WTC11 (cell line): Measurements from ENCODE around the gene ARHGAP20. TPM values are rescaled to one million over a fixed set of nuclear protein-coding genes. Genes with fewer than 3 reads are reported as not detected.

Source experiments
- ATAC-seq: fragments of 200-7000 bp; cut with Tn5 transposase; 2 replicates; pipeline ENCODE4 v1.10.0; 2021; ENCODE audit warnings: mild to moderate bottlenecking, moderate library complexity
- CTCF ChIA-PET: fragments of 300-600 bp; sonication (Branson Sonifier 250); formaldehyde crosslinking; loops from one replicate; lab custom pipeline; 2021; ENCODE audit warnings: antibody characterized with exemption; lab: Charles Lee
- POLR2A ChIA-PET: fragments of 350-600 bp; sonication (Branson Sonifier 250); formaldehyde crosslinking; loops from one replicate; lab custom pipeline; 2021; ENCODE audit warnings: antibody characterized with exemption; lab: Charles Lee
- DNase-seq: peaks from one replicate; pipeline ENCODE4 v3.0.0; 2021; ENCODE audit warnings: low spot score
- H3K27ac Mint-ChIP-seq: 2 replicates; pipeline ENCODE4 v1.8.0; 2021; ENCODE audit warnings: mixed read lengths
- H3K27me3 Mint-ChIP-seq: 2 replicates; pipeline ENCODE4 v1.8.0; 2021; ENCODE audit warnings: low read depth, mild to moderate bottlenecking, moderate library complexity, mixed read lengths
- H3K36me3 Mint-ChIP-seq: 2 replicates; pipeline ENCODE4 v1.8.0; 2021; ENCODE audit warnings: mixed read lengths
- H3K4me1 Mint-ChIP-seq: 2 replicates; pipeline ENCODE4 v1.8.0; 2022; ENCODE audit warnings: mixed read lengths
- H3K4me3 Mint-ChIP-seq: 2 replicates; pipeline ENCODE4 v1.8.0; 2021; ENCODE audit warnings: mild to moderate bottlenecking, moderate library complexity, mixed read lengths
- H3K9me3 Mint-ChIP-seq: 2 replicates; pipeline ENCODE4 v1.8.0; 2021; ENCODE audit warnings: mixed read lengths
- CREB1 ChIP-seq: sonication (generic); formaldehyde crosslinking; IDR thresholded peaks from 2 replicates; pipeline ENCODE4 v1.8.0; 2023; ENCODE audit warnings: mild to moderate bottlenecking, missing genetic modification reagents
- EMX1 ChIP-seq: fragments of 250-450 bp; sonication (Bioruptor Pico); IDR thresholded peaks from 2 replicates; pipeline ENCODE4 v1.8.0; 2021; ENCODE audit warnings: mild to moderate bottlenecking
- ESRRA ChIP-seq: sonication (generic); formaldehyde crosslinking; IDR thresholded peaks from 2 replicates; pipeline ENCODE4 v1.8.1; 2022; ENCODE audit warnings: mild to moderate bottlenecking, missing genetic modification reagents, borderline replicate concordance
- FOXP1 ChIP-seq: sonication (generic); formaldehyde crosslinking; IDR thresholded peaks from 2 replicates; pipeline ENCODE4 v1.8.0; 2022; ENCODE audit warnings: missing genetic modification reagents, mild to moderate bottlenecking, moderate library complexity, borderline replicate concordance
- GABPB1 ChIP-seq: sonication (generic); formaldehyde crosslinking; IDR thresholded peaks from 2 replicates; pipeline ENCODE4 v1.8.1; 2023; ENCODE audit warnings: mild to moderate bottlenecking, missing genetic modification reagents
- GRHL2 ChIP-seq: fragments of 250-450 bp; sonication (Bioruptor Pico); IDR thresholded peaks from 2 replicates; pipeline ENCODE4 v1.8.0; 2022; ENCODE audit warnings: mild to moderate bottlenecking, moderate library complexity; ENCODE audit not compliant: insufficient replicate concordance, severe bottlenecking
- JUN ChIP-seq: sonication (generic); formaldehyde crosslinking; IDR thresholded peaks from 2 replicates; pipeline ENCODE4 v1.8.0; 2023; ENCODE audit warnings: mild to moderate bottlenecking, missing genetic modification reagents
- MXD4 ChIP-seq: fragments of 250-450 bp; sonication (Bioruptor Pico); IDR thresholded peaks from 2 replicates; pipeline ENCODE4 v1.8.0; 2021; ENCODE audit warnings: mild to moderate bottlenecking, moderate library complexity, borderline replicate concordance
- PRRX2 ChIP-seq: fragments of 250-450 bp; sonication (Bioruptor Pico); IDR thresholded peaks from 2 replicates; pipeline ENCODE4 v1.8.0; 2021; ENCODE audit warnings: mild to moderate bottlenecking
- RELA ChIP-seq: sonication (generic); formaldehyde crosslinking; IDR thresholded peaks from 2 replicates; pipeline ENCODE4 v1.8.1; 2022; ENCODE audit warnings: missing genetic modification reagents, mild to moderate bottlenecking, borderline replicate concordance
- STAT6 ChIP-seq: sonication (generic); formaldehyde crosslinking; conservative IDR thresholded peaks from 2 replicates; pipeline ENCODE4 v1.8.1; 2023; ENCODE audit warnings: mild to moderate bottlenecking, low read depth, missing genetic modification reagents, moderate library complexity
- TCF7 ChIP-seq: sonication (generic); formaldehyde crosslinking; IDR thresholded peaks from 2 replicates; pipeline ENCODE4 v1.8.0; 2022; ENCODE audit warnings: mild to moderate bottlenecking, low read depth, missing genetic modification reagents, moderate library complexity
- TP53 ChIP-seq: sonication (generic); formaldehyde crosslinking; IDR thresholded peaks from 2 replicates; pipeline ENCODE4 v1.8.1; 2023; ENCODE audit warnings: mild to moderate bottlenecking, missing genetic modification reagents
- ZNF232 ChIP-seq: sonication (generic); formaldehyde crosslinking; IDR thresholded peaks from 2 replicates; pipeline ENCODE4 v1.8.0; 2022; ENCODE audit warnings: mild to moderate bottlenecking, missing genetic modification reagents
- ZNF396 ChIP-seq: fragments of 250-450 bp; sonication (Bioruptor Pico); IDR thresholded peaks from 2 replicates; pipeline ENCODE4 v1.8.0; 2021; ENCODE audit warnings: mild to moderate bottlenecking, moderate library complexity, borderline replicate concordance
- ZNF425 ChIP-seq: fragments of 250-450 bp; sonication (Bioruptor Pico); conservative IDR thresholded peaks from 2 replicates; pipeline ENCODE4 v1.9.0; 2021; ENCODE audit warnings: mild to moderate bottlenecking
- ZNF671 ChIP-seq: fragments of 250-450 bp; sonication (Bioruptor Pico); IDR thresholded peaks from 2 replicates; pipeline ENCODE4 v1.8.0; 2021; ENCODE audit warnings: mild to moderate bottlenecking
- total RNA-seq: library from RNA; stranded (reverse); gene quantifications from 3 replicates; pipeline ENCODE4 v1.2.3, GENCODE V29; 2021
- TF ChIP-seq, protein P1 (sequence below): sonication (generic); formaldehyde crosslinking; IDR thresholded peaks from 2 replicates; pipeline ENCODE4 v1.8.1; 2022; ENCODE audit warnings: low read depth, missing genetic modification reagents, borderline replicate concordance
- TF ChIP-seq, protein P2 (sequence below): sonication (generic); formaldehyde crosslinking; IDR thresholded peaks from 2 replicates; pipeline ENCODE4 v1.8.0; 2023; ENCODE audit warnings: missing genetic modification reagents, mild to moderate bottlenecking, borderline replicate concordance
- TF ChIP-seq, protein P3 (sequence below): sonication (generic); formaldehyde crosslinking; IDR thresholded peaks from 2 replicates; pipeline ENCODE4 v1.8.0; 2022; ENCODE audit warnings: mild to moderate bottlenecking, missing genetic modification reagents

ARHGAP20 gene
- total RNA-seq, 1 experiment from 2014 or later: 0.15 TPM

DNA sequence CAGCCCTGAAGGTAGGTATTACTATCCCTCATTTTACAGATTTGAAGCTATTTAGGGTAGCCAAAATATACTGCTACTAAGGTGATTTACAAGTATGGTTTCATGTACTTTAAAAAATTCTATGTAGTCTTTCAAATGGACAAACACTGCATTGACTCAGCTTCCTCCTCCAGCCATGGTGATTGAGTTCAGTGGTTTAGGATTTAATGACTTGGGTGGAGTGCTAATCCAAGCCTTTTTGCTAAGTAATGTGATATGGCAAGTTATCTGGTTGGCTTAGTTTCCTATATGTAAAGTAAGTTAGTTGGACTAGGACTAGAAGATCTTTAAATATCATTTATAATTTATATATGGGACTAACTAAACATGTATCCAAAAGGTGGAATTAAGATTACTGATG lies 77.9 kb downstream of the ARHGAP20 start:
- no peaks in the 10 kb centered on the region for H3K27me3 Mint-ChIP-seq
- 0 out of 2 replicates have a peak, but pooled peaks cover 2% of the 10 kb centered on the region for H3K4me1 Mint-ChIP-seq
- no peak overlapping the region for H3K27ac Mint-ChIP-seq
- DNase-seq: no peak
- H3K36me3 Mint-ChIP-seq: no peaks in the 10 kb centered on the region
- TF ChIP-seq GABPB1 (CRISPR knock-in tag) (no peak), PRRX2 (CRISPR knock-in tag) (no peak), ZNF425 (no peak), TP53 (CRISPR knock-in tag) (no peak), MXD4 (CRISPR knock-in tag) (no peak)
- TF ChIP-seq, protein P1, sequence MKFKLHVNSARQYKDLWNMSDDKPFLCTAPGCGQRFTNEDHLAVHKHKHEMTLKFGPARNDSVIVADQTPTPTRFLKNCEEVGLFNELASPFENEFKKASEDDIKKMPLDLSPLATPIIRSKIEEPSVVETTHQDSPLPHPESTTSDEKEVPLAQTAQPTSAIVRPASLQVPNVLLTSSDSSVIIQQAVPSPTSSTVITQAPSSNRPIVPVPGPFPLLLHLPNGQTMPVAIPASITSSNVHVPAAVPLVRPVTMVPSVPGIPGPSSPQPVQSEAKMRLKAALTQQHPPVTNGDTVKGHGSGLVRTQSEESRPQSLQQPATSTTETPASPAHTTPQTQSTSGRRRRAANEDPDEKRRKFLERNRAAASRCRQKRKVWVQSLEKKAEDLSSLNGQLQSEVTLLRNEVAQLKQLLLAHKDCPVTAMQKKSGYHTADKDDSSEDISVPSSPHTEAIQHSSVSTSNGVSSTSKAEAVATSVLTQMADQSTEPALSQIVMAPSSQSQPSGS (CRISPR knock-in tag): no peak
- POLR2A ChIA-PET: no interaction called here
- peaks cover 14% of the 10 kb centered on the region for H3K9me3 Mint-ChIP-seq
- no peak overlapping the region for H3K4me3 Mint-ChIP-seq
- CTCF ChIA-PET: no interaction called here
- ATAC-seq: no peak

DNA sequence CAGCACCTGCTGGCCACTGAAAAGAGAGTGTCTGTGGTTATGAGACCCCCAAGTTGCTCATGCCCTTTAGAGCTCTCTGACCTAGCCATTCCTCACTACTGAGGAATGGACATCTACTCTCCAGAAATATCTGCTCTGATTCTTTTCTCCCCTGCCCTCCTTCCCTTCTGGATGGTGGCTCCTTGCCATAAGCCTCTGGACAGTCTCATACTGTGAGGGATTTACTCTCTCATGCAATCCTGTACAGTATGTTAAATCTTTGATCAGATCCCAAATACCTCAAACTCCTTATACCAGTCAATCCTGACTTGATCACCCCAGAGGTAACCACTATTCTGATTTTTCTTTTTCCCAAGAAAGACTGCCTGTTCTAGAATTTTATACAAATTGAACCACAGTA lies 80.7 kb downstream of the ARHGAP20 start:
- ATAC-seq: no peak

More for the DNA sequence above, 80.7 kb downstream of the ARHGAP20 start:
- Mint-ChIP-seq H3K27me3 (no peaks in the 10 kb centered on the region), H3K27ac (no peak overlapping the region), H3K9me3 (peaks cover 11% of the 10 kb centered on the region; the same call in 1 of the 2 replicates), H3K36me3 (no peaks in the 10 kb centered on the region), H3K4me1 (0 out of 2 replicates have a peak, but pooled peaks cover 2% of the 10 kb centered on the region), H3K4me3 (no peak overlapping the region)
- DNase-seq: no peak
- ChIA-PET POLR2A (no interaction called here), CTCF (no interaction called here)
- TF ChIP-seq, protein P2, sequence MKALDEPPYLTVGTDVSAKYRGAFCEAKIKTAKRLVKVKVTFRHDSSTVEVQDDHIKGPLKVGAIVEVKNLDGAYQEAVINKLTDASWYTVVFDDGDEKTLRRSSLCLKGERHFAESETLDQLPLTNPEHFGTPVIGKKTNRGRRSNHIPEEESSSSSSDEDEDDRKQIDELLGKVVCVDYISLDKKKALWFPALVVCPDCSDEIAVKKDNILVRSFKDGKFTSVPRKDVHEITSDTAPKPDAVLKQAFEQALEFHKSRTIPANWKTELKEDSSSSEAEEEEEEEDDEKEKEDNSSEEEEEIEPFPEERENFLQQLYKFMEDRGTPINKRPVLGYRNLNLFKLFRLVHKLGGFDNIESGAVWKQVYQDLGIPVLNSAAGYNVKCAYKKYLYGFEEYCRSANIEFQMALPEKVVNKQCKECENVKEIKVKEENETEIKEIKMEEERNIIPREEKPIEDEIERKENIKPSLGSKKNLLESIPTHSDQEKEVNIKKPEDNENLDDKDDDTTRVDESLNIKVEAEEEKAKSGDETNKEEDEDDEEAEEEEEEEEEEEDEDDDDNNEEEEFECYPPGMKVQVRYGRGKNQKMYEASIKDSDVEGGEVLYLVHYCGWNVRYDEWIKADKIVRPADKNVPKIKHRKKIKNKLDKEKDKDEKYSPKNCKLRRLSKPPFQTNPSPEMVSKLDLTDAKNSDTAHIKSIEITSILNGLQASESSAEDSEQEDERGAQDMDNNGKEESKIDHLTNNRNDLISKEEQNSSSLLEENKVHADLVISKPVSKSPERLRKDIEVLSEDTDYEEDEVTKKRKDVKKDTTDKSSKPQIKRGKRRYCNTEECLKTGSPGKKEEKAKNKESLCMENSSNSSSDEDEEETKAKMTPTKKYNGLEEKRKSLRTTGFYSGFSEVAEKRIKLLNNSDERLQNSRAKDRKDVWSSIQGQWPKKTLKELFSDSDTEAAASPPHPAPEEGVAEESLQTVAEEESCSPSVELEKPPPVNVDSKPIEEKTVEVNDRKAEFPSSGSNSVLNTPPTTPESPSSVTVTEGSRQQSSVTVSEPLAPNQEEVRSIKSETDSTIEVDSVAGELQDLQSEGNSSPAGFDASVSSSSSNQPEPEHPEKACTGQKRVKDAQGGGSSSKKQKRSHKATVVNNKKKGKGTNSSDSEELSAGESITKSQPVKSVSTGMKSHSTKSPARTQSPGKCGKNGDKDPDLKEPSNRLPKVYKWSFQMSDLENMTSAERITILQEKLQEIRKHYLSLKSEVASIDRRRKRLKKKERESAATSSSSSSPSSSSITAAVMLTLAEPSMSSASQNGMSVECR (CRISPR knock-in tag): no peak
- TF ChIP-seq ESRRA (no peak), GABPB1 (CRISPR knock-in tag) (no peak), ZNF232 (CRISPR knock-in tag) (no peak), JUN (CRISPR knock-in tag) (no peak), ZNF396 (CRISPR knock-in tag) (no peak), TCF7 (CRISPR knock-in tag) (no peak), STAT6 (CRISPR knock-in tag) (no peak), CREB1 (CRISPR knock-in tag) (no peak), EMX1 (no peak), FOXP1 (no peak), GRHL2 (no peak), ZNF671 (CRISPR knock-in tag) (no peak), RELA (CRISPR knock-in tag) (no peak)
- TF ChIP-seq, protein P3, sequence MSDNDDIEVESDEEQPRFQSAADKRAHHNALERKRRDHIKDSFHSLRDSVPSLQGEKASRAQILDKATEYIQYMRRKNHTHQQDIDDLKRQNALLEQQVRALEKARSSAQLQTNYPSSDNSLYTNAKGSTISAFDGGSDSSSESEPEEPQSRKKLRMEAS (CRISPR knock-in tag): no peak
